GM19467 (cell line): ENCODE measurements around the gene BAHCC1.
A peak's percentile ranks its signal among the peaks of the same experiment; 100 is the strongest.

ENCODE experiments used
- ATAC-seq: cut with Tn5 transposase; IDR thresholded peaks from one replicate; pipeline ENCODE4 v1.9.1; 2021; ENCODE audit warnings: mild to moderate bottlenecking, moderate library complexity; ENCODE audit not compliant: unreplicated experiment

The BAHCC1 gene

GRCh38 chr17:81511804-81512561 is 116.7 kb downstream of the BAHCC1 start:
- ATAC-seq, result no peak

GRCh38 chr17:81512562-81513371 is 117.5 kb downstream of the BAHCC1 start, which contains the start of gene ACTG1:
TSS of gene ACTG1 (minus strand) at chr17:81512799. CDS start at chr17:81512354, 445 bp downstream.
- ATAC-seq, result peak; percentile 43

- ATAC-seq, result no peak
Observed at GRCh38 chr17:81513372-81513752, 118.1 kb downstream of the BAHCC1 start.

GRCh38 chr17:81513753-81514488 is 118.7 kb downstream of the BAHCC1 start:
- no peak for ATAC-seq

GRCh38 chr17:81514489-81514738 is 119.2 kb downstream of the BAHCC1 start:
- no peak for ATAC-seq

- no peak for ATAC-seq
Observed at GRCh38 chr17:81514739-81515529, 119.7 kb downstream of the BAHCC1 start.

- no peak for ATAC-seq
Observed at GRCh38 chr17:81515530-81516041, 120.3 kb downstream of the BAHCC1 start.
